GM19467 (cell line): Measurements from ENCODE around the gene PPP2R1A.
"Not testable (repeated sequence)": the region's sequence is repeated elsewhere in the genome, so short reads cannot be mapped to it uniquely, and the experiment has no call there.

ENCODE experiments used
- ATAC-seq: cut with Tn5 transposase; IDR thresholded peaks from one replicate; pipeline ENCODE4 v1.9.1; 2021; ENCODE audit warnings: mild to moderate bottlenecking, moderate library complexity; ENCODE audit not compliant: unreplicated experiment

PPP2R1A gene

GRCh38 chr19:52237771-52238400 is 48.0 kb downstream of the PPP2R1A start:
- ATAC-seq, result no peak

- ATAC-seq, result no peak
Observed at GRCh38 chr19:52244021-52244420, 54.2 kb downstream of the PPP2R1A start.

- no peak for ATAC-seq
Observed at GRCh38 chr19:52248241-52248640, 58.4 kb downstream of the PPP2R1A start.

- no peak for ATAC-seq
Observed at GRCh38 chr19:52258426-52258825, 68.6 kb downstream of the PPP2R1A start.

- ATAC-seq, result not testable (repeated sequence)
Observed at GRCh38 chr19:52265556-52265955, 75.7 kb downstream of the PPP2R1A start.

GRCh38 chr19:52269338-52270261 is 79.7 kb downstream of the PPP2R1A start, which contains the start of gene ZNF766:
Gene ZNF766, plus strand, starts transcription at chr19:52269587. Its CDS starts 27 bp downstream, at chr19:52269614.
- peak; percentile 94 for ATAC-seq

- no peak for ATAC-seq
Observed at GRCh38 chr19:52270266-52270885, 80.5 kb downstream of the PPP2R1A start.

- no peak for ATAC-seq
Observed at GRCh38 chr19:52273301-52273700, 83.4 kb downstream of the PPP2R1A start.

- no peak for ATAC-seq
Observed at GRCh38 chr19:52274191-52274590, 84.3 kb downstream of the PPP2R1A start.

GRCh38 chr19:52275988-52276387 is 86.1 kb downstream of the PPP2R1A start:
- no peak for ATAC-seq

- no peak for ATAC-seq
Observed at GRCh38 chr19:52277471-52277870, 87.6 kb downstream of the PPP2R1A start.
